ENCODE data around the gene ASXL1.

GRCh38 chr20:32454164-32455145, 96.3 kb downstream of the ASXL1 start:
- TF ChIP-seq ZC3H11A (IDR thresholded peaks at IDR 0.05) (no peak), EP300 (IDR thresholded peaks at IDR 0.05) (no peak), ATOH8 (CRISPR knock-in tag; IDR thresholded peaks at IDR 0.05; ENCODE audit: low read depth) (no peak), EHMT2 (IDR thresholded peaks at IDR 0.05; ENCODE audit: low read depth) (no peak), RCOR1 (IDR thresholded peaks at IDR 0.05; ENCODE audit: low read depth, low read length) (no peak), JUN (IDR thresholded peaks at IDR 0.05) (no peak), CHD4 (IDR thresholded peaks at IDR 0.05; ENCODE audit: borderline replicate concordance) (no peak), PBX3 (IDR thresholded peaks at IDR 0.05) (no peak), CEBPB (IDR thresholded peaks at IDR 0.05) (no peak)
- TF ChIP-seq, protein P1, sequence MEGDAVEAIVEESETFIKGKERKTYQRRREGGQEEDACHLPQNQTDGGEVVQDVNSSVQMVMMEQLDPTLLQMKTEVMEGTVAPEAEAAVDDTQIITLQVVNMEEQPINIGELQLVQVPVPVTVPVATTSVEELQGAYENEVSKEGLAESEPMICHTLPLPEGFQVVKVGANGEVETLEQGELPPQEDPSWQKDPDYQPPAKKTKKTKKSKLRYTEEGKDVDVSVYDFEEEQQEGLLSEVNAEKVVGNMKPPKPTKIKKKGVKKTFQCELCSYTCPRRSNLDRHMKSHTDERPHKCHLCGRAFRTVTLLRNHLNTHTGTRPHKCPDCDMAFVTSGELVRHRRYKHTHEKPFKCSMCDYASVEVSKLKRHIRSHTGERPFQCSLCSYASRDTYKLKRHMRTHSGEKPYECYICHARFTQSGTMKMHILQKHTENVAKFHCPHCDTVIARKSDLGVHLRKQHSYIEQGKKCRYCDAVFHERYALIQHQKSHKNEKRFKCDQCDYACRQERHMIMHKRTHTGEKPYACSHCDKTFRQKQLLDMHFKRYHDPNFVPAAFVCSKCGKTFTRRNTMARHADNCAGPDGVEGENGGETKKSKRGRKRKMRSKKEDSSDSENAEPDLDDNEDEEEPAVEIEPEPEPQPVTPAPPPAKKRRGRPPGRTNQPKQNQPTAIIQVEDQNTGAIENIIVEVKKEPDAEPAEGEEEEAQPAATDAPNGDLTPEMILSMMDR (IDR thresholded peaks at IDR 0.05) = no peak
